IMR-90 (cell line): ENCODE measurements around the gene ZNF398. TPM values are rescaled to one million over a fixed set of nuclear protein-coding genes. Genes with fewer than 3 reads are reported as not detected.

Experiments used
- ATAC-seq: fragments of 200-7000 bp; cut with Tn5 transposase; 2 replicates; pipeline ENCODE4 v1.9.1; 2020; ENCODE audit warnings: low read depth, mild to moderate bottlenecking, moderate library complexity
- BruUV-seq: library from RNA; stranded (reverse); fragments of 400-500 nt; replicated peaks from 2 replicates; lab custom pipeline; 2021; lab: Mats Ljungman, UMichigan
- CTCF ChIA-PET: fragments of 300-600 bp; formaldehyde crosslinking; extraction: SDS; loops from one replicate; lab custom pipeline; 2021; ENCODE audit warnings: antibody characterized with exemption; lab: Yijun Ruan, JAX
- POLR2A ChIA-PET: fragments of 300-600 bp; sonication (Branson Sonifier 250); formaldehyde crosslinking; loops from one replicate; lab custom pipeline; 2022; ENCODE audit warnings: antibody characterized with exemption; ENCODE audit not compliant: unreplicated experiment; lab: Charles Lee
- DNase-seq: peaks from one replicate; pipeline ENCODE4 v3.0.0; 2013
- H2AFZ ChIP-seq: replicated peaks from 2 replicates; pipeline ENCODE3; 2013; ENCODE audit warnings: low read length, mild to moderate bottlenecking; ENCODE audit not compliant: poor library complexity
- H2AK5ac ChIP-seq: 2 replicates; pipeline ENCODE4 v1.6.1; 2013; ENCODE audit warnings: low read depth, low read length, inconsistent platforms
- H2AK9ac ChIP-seq: replicated peaks from 2 replicates; pipeline ENCODE3; 2013; ENCODE audit warnings: mild to moderate bottlenecking, low read depth, low read length, moderate library complexity; ENCODE audit not compliant: poor library complexity
- H2BK120ac ChIP-seq: 2 replicates; pipeline ENCODE4 v1.6.1; 2013; ENCODE audit warnings: low read depth, low read length, inconsistent platforms
- H2BK15ac ChIP-seq: 3 replicates; pipeline ENCODE4 v1.6.1; 2013; ENCODE audit warnings: low read depth, low read length, inconsistent platforms
- H2BK20ac ChIP-seq: 2 replicates; pipeline ENCODE4 v1.6.1; 2013; ENCODE audit warnings: low read depth, mild to moderate bottlenecking, inconsistent platforms, low read length, moderate library complexity
- H2BK5ac ChIP-seq: 2 replicates; pipeline ENCODE4 v1.6.1; 2013; ENCODE audit warnings: mild to moderate bottlenecking, low read depth, low read length, inconsistent platforms; ENCODE audit not compliant: poor library complexity, severe bottlenecking
- H3K14ac ChIP-seq: replicated peaks from 2 replicates; pipeline ENCODE4 v1.6.1; 2013; ENCODE audit warnings: low read depth, low read length, inconsistent platforms
- H3K18ac ChIP-seq: 2 replicates; pipeline ENCODE4 v1.6.1; 2013; ENCODE audit warnings: low read depth, low read length, control low read depth
- H3K23ac ChIP-seq: 2 replicates; pipeline ENCODE4 v1.6.1; 2013; ENCODE audit warnings: low read depth, low read length, inconsistent platforms
- H3K27ac ChIP-seq: 2 replicates; pipeline ENCODE4 v1.5.1; 2013; ENCODE audit warnings: mild to moderate bottlenecking, control low read depth, low read length; ENCODE audit not compliant: insufficient read depth
- H3K27me3 ChIP-seq: 2 replicates; pipeline ENCODE4 v1.6.1; 2013; ENCODE audit warnings: low read length; ENCODE audit not compliant: control insufficient read depth, insufficient read depth
- H3K36me3 ChIP-seq: 2 replicates; pipeline ENCODE4 v1.6.1; 2013; ENCODE audit warnings: low read length, mixed read lengths; ENCODE audit not compliant: control insufficient read depth, insufficient read depth
- H3K4ac ChIP-seq: 2 replicates; pipeline ENCODE4 v1.6.1; 2013; ENCODE audit warnings: low read depth, low read length, inconsistent platforms
- H3K4me1 ChIP-seq: 2 replicates; pipeline ENCODE4 v1.6.1; 2013; ENCODE audit warnings: low read length, mixed read lengths; ENCODE audit not compliant: control insufficient read depth, insufficient read depth
- H3K4me2 ChIP-seq: 2 replicates; pipeline ENCODE4 v1.6.1; 2013; ENCODE audit warnings: low read depth, mild to moderate bottlenecking, control low read depth, low read length, moderate library complexity
- H3K4me3 ChIP-seq: 2 replicates; pipeline ENCODE4 v1.5.1; 2013; ENCODE audit warnings: low read depth, mild to moderate bottlenecking, control low read depth, low read length, moderate library complexity; ENCODE audit not compliant: insufficient read depth
- H3K56ac ChIP-seq: 2 replicates; pipeline ENCODE4 v1.6.1; 2013; ENCODE audit warnings: low read length, inconsistent platforms; ENCODE audit not compliant: insufficient read depth; ENCODE audit errors: extremely low read depth
- H3K79me1 ChIP-seq, 2 experiments: 2 replicates each; pipeline ENCODE4 v1.6.1; 2013; ENCODE audit warnings: low read length in 2 of 2, inconsistent platforms in 1 of 2, low read depth in 1 of 2
- H3K9ac ChIP-seq: 2 replicates; pipeline ENCODE4 v1.6.1; 2013; ENCODE audit warnings: low read depth, low read length, control low read depth
- H3K9me1 ChIP-seq: 2 replicates; pipeline ENCODE4 v1.6.1; 2013; ENCODE audit warnings: low read length, inconsistent platforms; ENCODE audit not compliant: insufficient read depth
- H3K9me3 ChIP-seq: 2 replicates; pipeline ENCODE4 v1.6.1; 2013; ENCODE audit warnings: low read length; ENCODE audit not compliant: control insufficient read depth, insufficient read depth
- H4K20me1 ChIP-seq: 2 replicates; pipeline ENCODE4 v1.6.1; 2013; ENCODE audit warnings: low read length, inconsistent platforms; ENCODE audit not compliant: insufficient read depth
- H4K5ac ChIP-seq: 2 replicates; pipeline ENCODE4 v1.6.1; 2013; ENCODE audit warnings: mild to moderate bottlenecking, low read depth, low read length, control low read depth
- H4K8ac ChIP-seq, 2 experiments: 2 replicates each; pipeline ENCODE4 v1.6.1; 2013; ENCODE audit warnings: low read depth in 2 of 2, low read length in 2 of 2, control low read depth in 1 of 2, inconsistent platforms in 1 of 2
- H4K91ac ChIP-seq: 2 replicates; pipeline ENCODE4 v1.6.1; 2013; ENCODE audit warnings: low read depth, low read length, inconsistent platforms; ENCODE audit not compliant: insufficient read depth
- MAZ ChIP-seq: IDR thresholded peaks from 2 replicates; pipeline ENCODE4 v1.6.1; 2012; ENCODE audit warnings: low read depth, mild to moderate bottlenecking, low read length, improper control_type of control experiment, moderate library complexity, borderline replicate concordance
- NFE2L2 ChIP-seq: fragments of 150-350 bp; IDR thresholded peaks from 2 replicates; pipeline ENCODE4 v1.6.1; 2016; ENCODE audit warnings: low read depth, mild to moderate bottlenecking, low read length
- POLR2A ChIP-seq: IDR thresholded peaks from 2 replicates; pipeline ENCODE4 v1.6.1; 2012; ENCODE audit warnings: mild to moderate bottlenecking, low read depth, low read length
- WGBS, 2 experiments: methylation state at CpG; one replicate each; pipeline versions ENCODE4 v1.1.5 to v1.1.7; 2013; ENCODE audit warnings: missing lambda C conversion rate in 2 of 2; ENCODE audit not compliant: insufficient read length in 1 of 2; ENCODE audit errors: extremely low coverage in 2 of 2; 5-methylcytosine and 5-hydroxymethylcytosine counted together
- dilution Hi-C: fragments of 300-500 bp; cut with HindIII; formaldehyde crosslinking; loops from one replicate; pipeline ENCODE4 v1.14.3; 2018; ENCODE audit warnings: low sequenced_read_pairs; ENCODE audit not compliant: unreplicated experiment
- in situ Hi-C: fragments of 300-500 bp; cut with MboI; formaldehyde crosslinking; loops from 3 replicates; pipeline ENCODE4 v1.14.3; 2019; ENCODE audit warnings: low sequenced_read_pairs, inconsistent platforms, mixed read lengths
- intact Hi-C: fragments of 100-400 bp; cut with micrococcal nuclease; formaldehyde crosslinking; loops from 2 replicates; pipeline ENCODE4 v1.10.0; 2022
- polyA plus RNA-seq, 3 experiments: library from polyadenylated mRNA; depleted of rRNA; stranded (reverse); fragments of >200 nt; gene quantifications; 2 replicates each; pipeline ENCODE4 v1.2.3, GENCODE V29; 2012; ENCODE audit warnings: low replicate concordance in 1 of 3
- total RNA-seq: library from RNA; depleted of rRNA; stranded (reverse); fragments of >200 nt; gene quantifications from 2 replicates; pipeline ENCODE4 v1.2.3, GENCODE V29; 2012

The ZNF398 gene
- total and polyA plus RNA-seq, 2 of the 4 experiments (the other 2 are of a cell fraction): 5.7 to 7.9 TPM

DNA sequence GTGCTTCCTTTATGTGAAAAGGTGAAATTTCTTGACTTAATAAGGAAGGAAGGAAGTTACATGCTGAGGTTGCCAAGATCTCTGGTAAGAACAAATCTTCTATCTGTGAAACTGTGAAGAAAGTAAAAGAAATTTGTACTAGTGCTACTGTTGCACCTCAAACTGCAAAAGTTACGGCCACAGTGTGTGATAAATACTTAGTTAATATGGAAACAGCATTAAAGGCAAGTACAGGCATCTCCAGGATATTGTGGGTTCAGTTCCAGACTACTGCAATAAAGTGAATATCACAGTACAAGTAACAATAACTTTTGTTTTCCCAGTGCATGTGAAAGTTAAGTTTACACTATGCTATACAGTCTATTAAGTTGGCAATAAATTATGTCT, 25.3 kb downstream of the ZNF398 start:
- Histone ChIP-seq H2AK5ac (no peak overlapping the region), H3K4me2 (no peak overlapping the region), H3K4me1 (no peaks in the 10 kb centered on the region), H3K36me3 (peaks cover 24% of the 10 kb centered on the region), H2BK5ac (no peak overlapping the region), H4K20me1 (no peaks in the 10 kb centered on the region), H3K56ac (no peak overlapping the region), H2BK20ac (no peak overlapping the region), H3K79me1 (peaks cover 17 to 21% of the 10 kb centered on the region in 2 experiments; a peak in 3 of 4 replicates), H3K27me3 (no peaks in the 10 kb centered on the region), H3K9me3 (no peaks in the 10 kb centered on the region), H4K91ac (no peak overlapping the region), H3K9me1 (no peaks in the 10 kb centered on the region), H3K9ac (no peak overlapping the region), H2AFZ (no peak overlapping the region), H3K4ac (no peak overlapping the region), H3K18ac (no peak overlapping the region), H2BK120ac (no peak overlapping the region), H4K5ac (no peak overlapping the region), H3K23ac (no peak overlapping the region), H3K14ac (no peak overlapping the region), H3K4me3 (no peak overlapping the region), H3K27ac (no peak overlapping the region), H2AK9ac (no peak overlapping the region), H2BK15ac (no peak overlapping the region), H4K8ac (peak overlapping the region in 1 of 2 experiments; percentile 1; a peak in 1 of 4 replicates)
- no peak for TF ChIP-seq NFE2L2
- no peak for TF ChIP-seq POLR2A
- TF ChIP-seq MAZ: no peak
- ChIA-PET POLR2A (no interaction called here), CTCF (no interaction called here)
- no CpG with 5 or more reads among the region's 1 CpG for WGBS, 2 experiments
- DNase-seq (no peak), ATAC-seq (no peak)
- intact Hi-C loops (no loop called here), dilution Hi-C loops (no loop called here), in situ Hi-C loops (no loop called here)
- no TSS peak for BruUV-seq
